GM12875 (cell line): ENCODE results near the gene UBE2Q1.

Experiments used
- H3K4me3 ChIP-seq: one replicate; pipeline ENCODE4 v1.5.1; 2011; ENCODE audit warnings: low read depth, low read length, control low read depth
- TF ChIP-seq, protein P1 (sequence below): IDR thresholded peaks from 2 replicates; pipeline ENCODE4 v1.5.1; 2011; ENCODE audit warnings: low read depth, mild to moderate bottlenecking, control low read depth, inconsistent platforms, low read length, moderate library complexity, borderline replicate concordance; ENCODE audit not compliant: insufficient read depth

UBE2Q1 gene

DNA sequence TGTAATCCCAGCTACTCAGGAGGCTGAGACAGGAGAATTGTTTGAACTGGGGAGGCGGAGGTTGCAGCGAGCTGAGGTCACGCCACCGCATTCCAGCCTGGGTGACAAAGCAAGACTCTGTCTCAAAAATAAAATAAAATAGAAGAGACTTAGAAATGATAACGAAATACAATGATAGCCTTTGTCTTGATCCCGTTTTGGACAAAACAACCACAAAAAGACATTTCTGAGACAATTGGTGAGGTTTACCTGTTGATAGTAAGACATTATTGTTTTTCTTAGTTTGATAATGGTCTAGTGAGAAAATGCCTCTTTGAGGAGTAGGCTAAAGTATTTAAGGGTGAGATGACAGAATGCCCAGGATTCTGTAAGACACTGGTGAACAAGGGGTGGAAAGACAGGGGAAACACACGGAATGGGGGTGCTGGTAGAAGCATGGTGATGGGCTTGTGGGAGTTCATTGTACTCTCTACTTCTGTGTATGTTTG is 44.4 kb downstream of the UBE2Q1 start:
- TF ChIP-seq, protein P1, sequence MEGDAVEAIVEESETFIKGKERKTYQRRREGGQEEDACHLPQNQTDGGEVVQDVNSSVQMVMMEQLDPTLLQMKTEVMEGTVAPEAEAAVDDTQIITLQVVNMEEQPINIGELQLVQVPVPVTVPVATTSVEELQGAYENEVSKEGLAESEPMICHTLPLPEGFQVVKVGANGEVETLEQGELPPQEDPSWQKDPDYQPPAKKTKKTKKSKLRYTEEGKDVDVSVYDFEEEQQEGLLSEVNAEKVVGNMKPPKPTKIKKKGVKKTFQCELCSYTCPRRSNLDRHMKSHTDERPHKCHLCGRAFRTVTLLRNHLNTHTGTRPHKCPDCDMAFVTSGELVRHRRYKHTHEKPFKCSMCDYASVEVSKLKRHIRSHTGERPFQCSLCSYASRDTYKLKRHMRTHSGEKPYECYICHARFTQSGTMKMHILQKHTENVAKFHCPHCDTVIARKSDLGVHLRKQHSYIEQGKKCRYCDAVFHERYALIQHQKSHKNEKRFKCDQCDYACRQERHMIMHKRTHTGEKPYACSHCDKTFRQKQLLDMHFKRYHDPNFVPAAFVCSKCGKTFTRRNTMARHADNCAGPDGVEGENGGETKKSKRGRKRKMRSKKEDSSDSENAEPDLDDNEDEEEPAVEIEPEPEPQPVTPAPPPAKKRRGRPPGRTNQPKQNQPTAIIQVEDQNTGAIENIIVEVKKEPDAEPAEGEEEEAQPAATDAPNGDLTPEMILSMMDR, result no peak
- H3K4me3 ChIP-seq, result no peak overlapping the region

DNA sequence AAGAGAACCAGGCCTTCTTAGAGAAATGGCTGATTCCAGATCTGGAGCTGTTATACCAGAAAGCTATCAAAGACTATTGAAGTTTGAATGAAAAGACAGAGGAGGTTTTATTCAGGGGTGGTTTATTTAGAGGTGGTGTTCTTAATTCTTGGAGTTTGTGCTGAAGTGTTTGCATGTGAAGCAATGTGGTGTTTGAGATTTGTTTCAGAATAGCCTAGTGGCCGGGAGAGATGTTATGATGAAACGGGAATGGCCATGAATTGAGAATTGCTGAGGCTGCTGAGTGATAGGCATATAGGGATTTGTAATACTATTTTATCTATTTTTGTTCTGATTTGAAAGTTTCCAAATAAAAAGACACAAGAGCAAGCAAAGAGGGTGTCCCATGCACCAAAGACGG is 45.7 kb downstream of the UBE2Q1 start:
- TF ChIP-seq, protein P1, result no peak
- no peak overlapping the region for H3K4me3 ChIP-seq

DNA sequence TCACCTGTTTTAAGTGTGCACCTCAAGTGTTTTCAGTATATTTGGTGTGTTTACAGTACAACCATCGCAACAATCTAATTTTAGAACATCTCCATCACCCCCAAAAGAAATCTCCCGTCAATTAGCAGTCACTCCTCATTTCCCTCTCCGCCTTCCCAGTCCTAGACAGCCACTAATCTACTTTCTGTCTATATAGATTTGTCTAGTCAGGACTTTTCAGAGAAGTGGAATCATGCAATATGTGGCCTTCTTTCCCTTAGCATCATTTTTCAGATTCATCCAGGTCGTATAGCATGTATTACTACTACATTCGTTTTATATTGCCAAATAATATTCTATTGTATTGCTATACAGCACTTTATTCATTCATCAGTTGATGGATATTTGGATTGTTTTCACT is 54.6 kb downstream of the UBE2Q1 start:
- TF ChIP-seq, protein P1, result no peak
- H3K4me3 ChIP-seq, result no peak overlapping the region

DNA sequence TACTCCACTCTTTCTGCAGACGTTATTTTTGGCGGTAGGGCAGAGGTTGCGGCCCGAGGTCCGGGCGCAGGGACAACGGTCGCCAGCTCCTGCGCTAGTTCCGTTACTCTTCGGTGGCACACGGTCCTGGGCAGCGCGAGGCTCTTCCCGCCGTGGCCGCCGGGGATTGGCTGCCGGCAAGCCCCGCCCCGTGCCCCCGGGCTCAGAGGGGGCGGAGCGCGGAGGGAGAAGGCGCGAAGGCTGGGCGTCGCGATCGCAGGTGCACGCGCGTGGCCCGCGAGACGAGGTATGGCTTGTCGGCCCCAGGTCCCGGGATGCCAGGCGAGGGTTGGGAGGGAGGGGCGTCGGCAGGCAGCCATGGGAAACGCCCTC is 55.7 kb downstream of the UBE2Q1 start:
- H3K4me3 ChIP-seq, result peak overlapping the region; percentile 43
- TF ChIP-seq, protein P1, result no peak

DNA sequence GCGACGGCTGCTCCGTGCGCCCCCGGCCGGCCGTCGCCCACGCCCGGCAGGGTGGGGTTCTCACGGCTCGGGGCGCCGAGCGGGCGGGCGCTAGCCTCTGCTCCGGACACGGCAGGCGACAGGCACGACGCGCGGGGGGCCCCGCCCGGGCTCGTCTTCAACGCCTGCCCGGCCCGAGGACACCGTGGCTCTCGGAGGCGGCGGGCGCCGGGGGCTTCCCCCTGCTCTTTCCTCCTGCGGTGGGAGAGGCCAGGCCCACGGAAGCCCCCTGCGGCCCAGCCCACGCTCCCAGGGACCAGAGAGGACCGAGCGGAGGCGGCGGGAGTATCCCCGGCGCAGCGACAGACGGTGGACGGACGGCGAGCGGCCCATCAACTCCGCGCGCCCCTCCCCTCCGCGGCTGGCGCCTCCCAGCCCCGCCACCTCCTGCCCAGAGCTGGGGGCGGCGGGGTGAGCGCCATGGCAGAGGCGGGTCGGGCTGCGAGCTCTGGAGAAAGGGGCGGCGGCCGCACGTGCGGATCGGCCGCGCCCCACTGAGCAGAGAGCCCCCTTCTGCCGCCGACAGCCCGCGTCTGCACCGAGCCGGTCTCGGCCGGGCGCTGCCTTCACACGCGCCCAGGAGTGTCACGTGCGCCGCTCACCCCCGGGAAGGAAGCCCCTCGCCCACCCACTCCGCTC is 56.3 kb downstream of the UBE2Q1 start, which contains the start of the genes SHE and TDRD10:
Gene SHE (minus strand): TSS at position 347 of the 678 bp plus-strand sequence. CDS start 386 bp downstream, outside the sequence.
Gene TDRD10 (plus strand): TSS at position 154 of the 678 bp plus-strand sequence. CDS start 4,685 bp downstream, outside the sequence.
- peak within 1 kb of the TSS; percentile 43 for H3K4me3 ChIP-seq
- TF ChIP-seq, protein P1, result no peak

DNA sequence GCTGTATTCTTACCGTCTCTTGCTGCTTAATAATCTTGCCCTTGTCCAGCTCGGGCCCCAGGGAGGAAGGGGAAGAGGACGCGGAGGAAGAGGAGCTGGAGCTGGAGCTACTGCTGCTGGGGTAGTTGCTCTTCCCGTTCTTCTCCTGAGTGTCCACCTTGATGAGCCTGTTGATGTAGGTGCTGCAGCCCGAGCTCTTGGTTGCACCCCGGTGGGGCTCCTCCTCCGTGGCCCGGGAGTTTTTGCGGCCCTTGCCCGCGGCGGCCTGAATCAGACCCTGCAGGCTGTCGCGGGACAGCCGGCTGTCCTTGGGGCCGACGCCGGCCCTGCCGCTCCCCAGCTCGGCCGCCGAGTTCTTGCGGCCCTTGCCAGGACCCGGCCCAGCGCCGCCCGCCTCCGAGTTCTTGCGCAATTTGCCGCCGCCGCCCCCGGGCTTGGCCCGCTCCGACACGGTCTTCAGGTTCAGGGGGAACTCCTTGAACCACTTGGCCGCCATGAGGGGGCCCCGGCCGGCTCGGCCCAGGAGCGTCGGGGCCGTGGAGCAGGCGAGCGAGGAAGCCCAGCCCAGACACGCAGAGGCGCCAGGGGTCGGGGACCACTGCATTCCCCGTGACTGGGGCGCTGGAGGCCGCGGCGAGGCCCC is 56.9 kb downstream of the UBE2Q1 start:
- peak overlapping the region; percentile 43 for H3K4me3 ChIP-seq
- TF ChIP-seq, protein P1, result no peak
